GM12874 (cell line): ENCODE data around the gene TMEM17.

Experiments
- TF ChIP-seq, protein P1 (sequence below): IDR thresholded peaks from 2 replicates; pipeline ENCODE4 v1.5.1; 2011; ENCODE audit warnings: low read depth, mild to moderate bottlenecking, control low read depth, low read length, moderate library complexity; ENCODE audit not compliant: insufficient read depth

TMEM17 gene

GRCh38 chr2:62450716-62451191 lies 55.2 kb downstream of the TMEM17 start:
- TF ChIP-seq, protein P1, sequence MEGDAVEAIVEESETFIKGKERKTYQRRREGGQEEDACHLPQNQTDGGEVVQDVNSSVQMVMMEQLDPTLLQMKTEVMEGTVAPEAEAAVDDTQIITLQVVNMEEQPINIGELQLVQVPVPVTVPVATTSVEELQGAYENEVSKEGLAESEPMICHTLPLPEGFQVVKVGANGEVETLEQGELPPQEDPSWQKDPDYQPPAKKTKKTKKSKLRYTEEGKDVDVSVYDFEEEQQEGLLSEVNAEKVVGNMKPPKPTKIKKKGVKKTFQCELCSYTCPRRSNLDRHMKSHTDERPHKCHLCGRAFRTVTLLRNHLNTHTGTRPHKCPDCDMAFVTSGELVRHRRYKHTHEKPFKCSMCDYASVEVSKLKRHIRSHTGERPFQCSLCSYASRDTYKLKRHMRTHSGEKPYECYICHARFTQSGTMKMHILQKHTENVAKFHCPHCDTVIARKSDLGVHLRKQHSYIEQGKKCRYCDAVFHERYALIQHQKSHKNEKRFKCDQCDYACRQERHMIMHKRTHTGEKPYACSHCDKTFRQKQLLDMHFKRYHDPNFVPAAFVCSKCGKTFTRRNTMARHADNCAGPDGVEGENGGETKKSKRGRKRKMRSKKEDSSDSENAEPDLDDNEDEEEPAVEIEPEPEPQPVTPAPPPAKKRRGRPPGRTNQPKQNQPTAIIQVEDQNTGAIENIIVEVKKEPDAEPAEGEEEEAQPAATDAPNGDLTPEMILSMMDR, result no peak
